ENCODE measurements around the gene GJC3. TPM values are rescaled to one million over a fixed set of nuclear protein-coding genes. Genes with fewer than 3 reads are reported as not detected.

The GJC3 gene
- total and polyA plus RNA-seq, 9 of the 15 experiments (the other 6 are each of a cell fraction or from before 2014, with no cell fraction given), result 0.10 to 0.45 (median 0.28) TPM; not detected in 1

DNA sequence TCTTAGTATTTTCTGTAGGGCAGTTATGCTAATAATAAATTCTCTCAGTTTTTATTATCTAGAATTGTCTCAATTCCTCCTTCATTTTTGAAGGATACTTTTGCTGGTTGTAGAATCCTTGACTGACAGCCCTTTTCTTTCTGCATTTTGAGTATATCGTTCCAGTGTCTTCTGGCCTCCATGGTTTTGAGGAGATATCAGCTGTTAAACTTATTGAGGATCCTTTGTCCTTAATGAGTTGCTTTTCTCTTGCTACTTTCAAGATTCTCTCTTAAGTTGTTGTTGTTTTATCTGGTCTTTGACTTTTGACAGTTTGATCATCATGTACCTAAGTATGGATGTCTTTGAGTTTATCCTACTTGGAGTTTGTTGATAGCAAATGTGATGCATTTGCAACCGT lies 8.9 kb upstream of the GJC3 start (continued):
- TF ChIP-seq, protein P1, sequence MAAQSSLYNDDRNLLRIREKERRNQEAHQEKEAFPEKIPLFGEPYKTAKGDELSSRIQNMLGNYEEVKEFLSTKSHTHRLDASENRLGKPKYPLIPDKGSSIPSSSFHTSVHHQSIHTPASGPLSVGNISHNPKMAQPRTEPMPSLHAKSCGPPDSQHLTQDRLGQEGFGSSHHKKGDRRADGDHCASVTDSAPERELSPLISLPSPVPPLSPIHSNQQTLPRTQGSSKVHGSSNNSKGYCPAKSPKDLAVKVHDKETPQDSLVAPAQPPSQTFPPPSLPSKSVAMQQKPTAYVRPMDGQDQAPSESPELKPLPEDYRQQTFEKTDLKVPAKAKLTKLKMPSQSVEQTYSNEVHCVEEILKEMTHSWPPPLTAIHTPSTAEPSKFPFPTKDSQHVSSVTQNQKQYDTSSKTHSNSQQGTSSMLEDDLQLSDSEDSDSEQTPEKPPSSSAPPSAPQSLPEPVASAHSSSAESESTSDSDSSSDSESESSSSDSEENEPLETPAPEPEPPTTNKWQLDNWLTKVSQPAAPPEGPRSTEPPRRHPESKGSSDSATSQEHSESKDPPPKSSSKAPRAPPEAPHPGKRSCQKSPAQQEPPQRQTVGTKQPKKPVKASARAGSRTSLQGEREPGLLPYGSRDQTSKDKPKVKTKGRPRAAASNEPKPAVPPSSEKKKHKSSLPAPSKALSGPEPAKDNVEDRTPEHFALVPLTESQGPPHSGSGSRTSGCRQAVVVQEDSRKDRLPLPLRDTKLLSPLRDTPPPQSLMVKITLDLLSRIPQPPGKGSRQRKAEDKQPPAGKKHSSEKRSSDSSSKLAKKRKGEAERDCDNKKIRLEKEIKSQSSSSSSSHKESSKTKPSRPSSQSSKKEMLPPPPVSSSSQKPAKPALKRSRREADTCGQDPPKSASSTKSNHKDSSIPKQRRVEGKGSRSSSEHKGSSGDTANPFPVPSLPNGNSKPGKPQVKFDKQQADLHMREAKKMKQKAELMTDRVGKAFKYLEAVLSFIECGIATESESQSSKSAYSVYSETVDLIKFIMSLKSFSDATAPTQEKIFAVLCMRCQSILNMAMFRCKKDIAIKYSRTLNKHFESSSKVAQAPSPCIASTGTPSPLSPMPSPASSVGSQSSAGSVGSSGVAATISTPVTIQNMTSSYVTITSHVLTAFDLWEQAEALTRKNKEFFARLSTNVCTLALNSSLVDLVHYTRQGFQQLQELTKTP (IDR thresholded peaks at IDR 0.05; ENCODE audit: low read depth in 1 of 2, partially characterized antibody in 2 of 2), result no peak
- no peak for TF ChIP-seq SREBF2 (CRISPR knock-in tag; IDR thresholded peaks at IDR 0.05)
- TF ChIP-seq TRIM24 (IDR thresholded peaks at IDR 0.05), result peak; percentile 21 to 70; a peak in 3 of 4 replicates
- TF ChIP-seq TAF9B (IDR thresholded peaks at IDR 0.05; ENCODE audit: partially characterized antibody), result no peak
- no peak for TF ChIP-seq ZNF24 (IDR thresholded peaks at IDR 0.05)
- peak; percentile 97 for TF ChIP-seq CBX5 (IDR thresholded peaks at IDR 0.05; ENCODE audit: borderline replicate concordance, low read depth)
- TF ChIP-seq, protein P2, sequence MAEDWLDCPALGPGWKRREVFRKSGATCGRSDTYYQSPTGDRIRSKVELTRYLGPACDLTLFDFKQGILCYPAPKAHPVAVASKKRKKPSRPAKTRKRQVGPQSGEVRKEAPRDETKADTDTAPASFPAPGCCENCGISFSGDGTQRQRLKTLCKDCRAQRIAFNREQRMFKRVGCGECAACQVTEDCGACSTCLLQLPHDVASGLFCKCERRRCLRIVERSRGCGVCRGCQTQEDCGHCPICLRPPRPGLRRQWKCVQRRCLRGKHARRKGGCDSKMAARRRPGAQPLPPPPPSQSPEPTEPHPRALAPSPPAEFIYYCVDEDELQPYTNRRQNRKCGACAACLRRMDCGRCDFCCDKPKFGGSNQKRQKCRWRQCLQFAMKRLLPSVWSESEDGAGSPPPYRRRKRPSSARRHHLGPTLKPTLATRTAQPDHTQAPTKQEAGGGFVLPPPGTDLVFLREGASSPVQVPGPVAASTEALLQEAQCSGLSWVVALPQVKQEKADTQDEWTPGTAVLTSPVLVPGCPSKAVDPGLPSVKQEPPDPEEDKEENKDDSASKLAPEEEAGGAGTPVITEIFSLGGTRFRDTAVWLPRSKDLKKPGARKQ (CRISPR knock-in tag; IDR thresholded peaks at IDR 0.05), result no peak
- peak; percentile 80; the same call in 1 of the 2 replicates for TF ChIP-seq XRCC3 (IDR thresholded peaks at IDR 0.05)
- no peak for TF ChIP-seq PYGO2 (tag; IDR thresholded peaks at IDR 0.05)
- no peak for TF ChIP-seq ZNF586 (CRISPR knock-in tag; conservative IDR thresholded peaks at IDR 0.05)
- TF ChIP-seq EHMT2 (IDR thresholded peaks at IDR 0.05), result peak; percentile 75
- TF ChIP-seq ZSCAN29 (IDR thresholded peaks at IDR 0.05), result no peak
- TF ChIP-seq, protein P3, sequence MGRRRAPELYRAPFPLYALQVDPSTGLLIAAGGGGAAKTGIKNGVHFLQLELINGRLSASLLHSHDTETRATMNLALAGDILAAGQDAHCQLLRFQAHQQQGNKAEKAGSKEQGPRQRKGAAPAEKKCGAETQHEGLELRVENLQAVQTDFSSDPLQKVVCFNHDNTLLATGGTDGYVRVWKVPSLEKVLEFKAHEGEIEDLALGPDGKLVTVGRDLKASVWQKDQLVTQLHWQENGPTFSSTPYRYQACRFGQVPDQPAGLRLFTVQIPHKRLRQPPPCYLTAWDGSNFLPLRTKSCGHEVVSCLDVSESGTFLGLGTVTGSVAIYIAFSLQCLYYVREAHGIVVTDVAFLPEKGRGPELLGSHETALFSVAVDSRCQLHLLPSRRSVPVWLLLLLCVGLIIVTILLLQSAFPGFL (CRISPR knock-in tag; IDR thresholded peaks at IDR 0.05), result no peak
- TF ChIP-seq BRCA1 (IDR thresholded peaks at IDR 0.05), result no peak
- no peak for TF ChIP-seq BRCA1 (CRISPR knock-in tag; IDR thresholded peaks at IDR 0.05)
- TF ChIP-seq THRAP3 (IDR thresholded peaks at IDR 0.05; ENCODE audit: borderline replicate concordance), result no peak
- peak; percentile 28; the same call in 1 of the 2 replicates for TF ChIP-seq ZEB2 (IDR thresholded peaks at IDR 0.05)
- TF ChIP-seq TEAD4 (IDR thresholded peaks at IDR 0.05; ENCODE audit: low read length), result 0 out of 2 replicates have a peak, but pooled peaks have one; percentile 10
- TF ChIP-seq TEAD4 (CRISPR knock-in tag; IDR thresholded peaks at IDR 0.05; ENCODE audit: borderline replicate concordance), result no peak

Measured in K562 (cell line).